HepG2 (cell line): ENCODE measurements around the gene NTMT1. TPM values are rescaled to one million over a fixed set of nuclear protein-coding genes. Genes with fewer than 3 reads are reported as not detected.

Source experiments
- ADNP ChIP-seq: sonication (generic); formaldehyde crosslinking; IDR thresholded peaks from 2 replicates; pipeline ENCODE4 v1.4.0; 2020; ENCODE audit warnings: missing genetic modification reagents
- ESRRA ChIP-seq: sonication (generic); formaldehyde crosslinking; IDR thresholded peaks from 2 replicates; pipeline ENCODE4 v1.5.1; 2020; ENCODE audit warnings: mild to moderate bottlenecking, low read depth, missing genetic modification reagents
- FOXA3 ChIP-seq: IDR thresholded peaks from 2 replicates; pipeline ENCODE4 v1.6.1; 2016; ENCODE audit warnings: missing genetic modification reagents, missing compliant biosample characterization
- HMG20A ChIP-seq: IDR thresholded peaks from 2 replicates; pipeline ENCODE4 v1.6.1; 2016; ENCODE audit warnings: borderline replicate concordance
- HNRNPUL1 ChIP-seq: fragments of 200-400 bp; formaldehyde crosslinking; IDR thresholded peaks from 2 replicates; pipeline ENCODE4 v1.6.1; 2017; ENCODE audit warnings: low read depth, mild to moderate bottlenecking, low read length, moderate library complexity
- KLF12 ChIP-seq: sonication (generic); formaldehyde crosslinking; IDR thresholded peaks from 2 replicates; pipeline ENCODE4 v1.4.0; 2020; ENCODE audit warnings: missing genetic modification reagents, borderline replicate concordance
- LCORL ChIP-seq, 2 experiments: fragments of 450-650 bp in 1 of 2; sonication (generic) in 1 of 2; formaldehyde crosslinking in 1 of 2; IDR thresholded peaks; 2 replicates each; pipeline versions ENCODE4 v1.5.0 to v1.6.1; 2017 to 2020; ENCODE audit warnings: antibody characterized with exemption in 1 of 2, missing genetic modification reagents in 1 of 2
- MYNN ChIP-seq: sonication (generic); formaldehyde crosslinking; IDR thresholded peaks from 2 replicates; pipeline ENCODE4 v1.4.0; 2020; ENCODE audit warnings: mild to moderate bottlenecking, low read depth, missing genetic modification reagents
- ZBTB38 ChIP-seq: sonication (generic); formaldehyde crosslinking; IDR thresholded peaks from 2 replicates; pipeline ENCODE4 v1.5.1; 2020; ENCODE audit warnings: mild to moderate bottlenecking, missing genetic modification reagents
- ZNF138 ChIP-seq: sonication (generic); formaldehyde crosslinking; IDR thresholded peaks from 2 replicates; pipeline ENCODE4 v1.5.0; 2020; ENCODE audit warnings: mild to moderate bottlenecking, low read depth, missing genetic modification reagents
- ZNF292 ChIP-seq: sonication (generic); formaldehyde crosslinking; IDR thresholded peaks from 2 replicates; pipeline ENCODE4 v1.8.1; 2022; ENCODE audit warnings: mild to moderate bottlenecking, low read depth, missing genetic modification reagents, borderline replicate concordance
- ZNF326 ChIP-seq: sonication (generic); formaldehyde crosslinking; IDR thresholded peaks from 2 replicates; pipeline ENCODE4 v1.4.0; 2020; ENCODE audit warnings: missing genetic modification reagents, borderline replicate concordance
- ZNF33B ChIP-seq: sonication (generic); formaldehyde crosslinking; IDR thresholded peaks from 2 replicates; pipeline ENCODE4 v1.5.1; 2020; ENCODE audit warnings: mild to moderate bottlenecking, missing genetic modification reagents
- ZNF547 ChIP-seq: sonication (generic); formaldehyde crosslinking; IDR thresholded peaks from 2 replicates; pipeline ENCODE4 v1.5.1; 2020; ENCODE audit warnings: mild to moderate bottlenecking, missing genetic modification reagents
- ZNF563 ChIP-seq: sonication (generic); formaldehyde crosslinking; IDR thresholded peaks from 2 replicates; pipeline ENCODE4 v1.8.0; 2022; ENCODE audit warnings: mild to moderate bottlenecking, moderate library complexity, missing genetic modification reagents
- ZNF577 ChIP-seq: sonication (generic); formaldehyde crosslinking; IDR thresholded peaks from 2 replicates; pipeline ENCODE4 v1.4.0; 2020; ENCODE audit warnings: mild to moderate bottlenecking, low read depth, missing genetic modification reagents, borderline replicate concordance
- ZNF619 ChIP-seq: sonication (generic); formaldehyde crosslinking; IDR thresholded peaks from 2 replicates; pipeline ENCODE4 v1.4.0; 2020; ENCODE audit warnings: mild to moderate bottlenecking, missing genetic modification reagents
- ZNF816 ChIP-seq: sonication (generic); formaldehyde crosslinking; IDR thresholded peaks from 2 replicates; pipeline ENCODE4 v1.8.0; 2022; ENCODE audit warnings: missing genetic modification reagents, mild to moderate bottlenecking, borderline replicate concordance
- polyA plus RNA-seq, 8 experiments: library from polyadenylated mRNA; depleted of rRNA in 3 of 8; stranded (reverse) in 7 of 8; unstranded in 1 of 8; fragments of >200 nt; fragmentation: Illumina TruSeq in 4 of 8; extraction: Trizol in 4 of 8; gene quantifications; 2 replicates each; pipeline versions ENCODE4 v1.2.1 to v1.2.3, GENCODE V29; 2011 to 2016; ENCODE audit warnings: low read depth in 4 of 8, missing spikeins in 1 of 8, mixed read lengths in 1 of 8; ENCODE audit not compliant: insufficient read depth in 1 of 8
- total RNA-seq, 5 experiments: library from RNA; depleted of rRNA; stranded (reverse); fragments of >200 nt; fragmentation: Illumina TruSeq; extraction: Trizol; gene quantifications; 2 replicates each; pipeline ENCODE4 v1.2.3, GENCODE V29; 2016; ENCODE audit warnings: low read depth in 1 of 5
- TF ChIP-seq, protein P1 (sequence below): sonication (generic); formaldehyde crosslinking; IDR thresholded peaks from 2 replicates; pipeline ENCODE4 v1.4.0; 2020; ENCODE audit warnings: missing genetic modification reagents
- TF ChIP-seq, protein P2 (sequence below): sonication (generic); formaldehyde crosslinking; IDR thresholded peaks from 2 replicates; pipeline ENCODE4 v1.4.0; 2020; ENCODE audit warnings: missing genetic modification reagents
- TF ChIP-seq, protein P3 (sequence below): sonication (generic); formaldehyde crosslinking; IDR thresholded peaks from 2 replicates; pipeline ENCODE4 v1.5.1; 2020; ENCODE audit warnings: missing genetic modification reagents, mild to moderate bottlenecking, borderline replicate concordance
- TF ChIP-seq, protein P4 (sequence below): sonication (generic); formaldehyde crosslinking; IDR thresholded peaks from 2 replicates; pipeline ENCODE4 v1.5.0; 2020; ENCODE audit warnings: mild to moderate bottlenecking, missing genetic modification reagents, borderline replicate concordance

NTMT1 gene
- total and polyA plus RNA-seq, 2 of the 13 experiments (the other 11 are each of a cell fraction or from before 2014, with no cell fraction given) = 49.1 to 53.8 TPM

DNA sequence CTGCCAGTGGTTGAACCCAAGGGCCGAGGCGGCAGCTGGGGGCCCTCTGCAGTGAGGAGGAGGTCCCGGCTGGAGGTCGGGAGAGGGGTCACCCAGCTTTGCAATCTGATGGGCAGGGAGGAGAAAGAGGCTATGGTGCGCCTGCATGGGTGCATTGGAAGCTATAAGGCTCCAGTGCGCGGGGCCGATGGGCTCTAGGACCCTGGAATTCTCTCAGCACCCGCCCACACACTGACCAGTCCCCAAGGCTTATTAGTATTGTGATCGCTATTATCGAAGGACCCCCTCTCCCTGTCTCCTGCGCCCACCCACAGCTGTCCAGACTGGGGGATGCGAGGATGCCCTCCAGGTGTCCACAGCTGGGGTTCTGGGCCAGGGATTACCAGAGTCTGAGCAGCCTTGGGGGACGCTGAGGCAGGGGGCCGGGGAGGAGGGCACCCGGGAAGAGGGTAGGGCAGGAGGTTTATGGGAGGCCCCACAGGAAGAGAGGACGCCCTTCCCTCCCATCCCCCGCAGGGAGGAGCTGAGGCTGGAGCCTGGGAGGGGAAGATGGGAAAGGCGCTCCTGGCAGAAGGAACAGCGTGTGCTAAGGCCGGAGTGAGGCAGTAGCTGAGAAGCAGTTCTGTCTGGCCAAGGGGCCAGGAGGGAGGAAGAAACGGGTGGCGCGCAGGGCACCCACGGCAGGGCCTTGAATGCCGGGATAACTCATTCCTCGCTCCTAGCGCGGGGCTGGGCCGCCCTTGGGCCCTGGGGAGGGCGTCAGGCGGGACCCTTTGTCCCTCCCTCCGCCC lies 29.2 kb upstream of the NTMT1 start (continued):
- TF ChIP-seq, protein P1, sequence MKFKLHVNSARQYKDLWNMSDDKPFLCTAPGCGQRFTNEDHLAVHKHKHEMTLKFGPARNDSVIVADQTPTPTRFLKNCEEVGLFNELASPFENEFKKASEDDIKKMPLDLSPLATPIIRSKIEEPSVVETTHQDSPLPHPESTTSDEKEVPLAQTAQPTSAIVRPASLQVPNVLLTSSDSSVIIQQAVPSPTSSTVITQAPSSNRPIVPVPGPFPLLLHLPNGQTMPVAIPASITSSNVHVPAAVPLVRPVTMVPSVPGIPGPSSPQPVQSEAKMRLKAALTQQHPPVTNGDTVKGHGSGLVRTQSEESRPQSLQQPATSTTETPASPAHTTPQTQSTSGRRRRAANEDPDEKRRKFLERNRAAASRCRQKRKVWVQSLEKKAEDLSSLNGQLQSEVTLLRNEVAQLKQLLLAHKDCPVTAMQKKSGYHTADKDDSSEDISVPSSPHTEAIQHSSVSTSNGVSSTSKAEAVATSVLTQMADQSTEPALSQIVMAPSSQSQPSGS (CRISPR knock-in tag) = no peak
- TF ChIP-seq ZNF577 (CRISPR knock-in tag) = no peak
- TF ChIP-seq, protein P2, sequence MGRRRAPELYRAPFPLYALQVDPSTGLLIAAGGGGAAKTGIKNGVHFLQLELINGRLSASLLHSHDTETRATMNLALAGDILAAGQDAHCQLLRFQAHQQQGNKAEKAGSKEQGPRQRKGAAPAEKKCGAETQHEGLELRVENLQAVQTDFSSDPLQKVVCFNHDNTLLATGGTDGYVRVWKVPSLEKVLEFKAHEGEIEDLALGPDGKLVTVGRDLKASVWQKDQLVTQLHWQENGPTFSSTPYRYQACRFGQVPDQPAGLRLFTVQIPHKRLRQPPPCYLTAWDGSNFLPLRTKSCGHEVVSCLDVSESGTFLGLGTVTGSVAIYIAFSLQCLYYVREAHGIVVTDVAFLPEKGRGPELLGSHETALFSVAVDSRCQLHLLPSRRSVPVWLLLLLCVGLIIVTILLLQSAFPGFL (CRISPR knock-in tag) = no peak
- TF ChIP-seq, protein P3, sequence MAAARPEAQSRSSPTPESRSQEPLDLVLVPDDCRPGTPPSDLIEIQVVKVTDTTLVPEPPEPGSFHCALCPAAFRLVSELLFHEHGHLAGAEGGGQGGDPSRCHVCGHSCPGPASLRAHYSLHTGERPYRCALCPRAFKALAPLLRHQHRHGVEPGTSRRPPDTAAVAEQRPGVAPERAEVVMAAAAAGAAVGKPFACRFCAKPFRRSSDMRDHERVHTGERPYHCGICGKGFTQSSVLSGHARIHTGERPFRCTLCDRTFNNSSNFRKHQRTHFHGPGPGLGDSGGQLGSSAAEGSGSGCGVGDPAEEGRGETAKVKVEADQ = 0 out of 2 replicates have a peak, but pooled peaks have one; percentile 15
- no peak for TF ChIP-seq MYNN (CRISPR knock-in tag)
- TF ChIP-seq FOXA3 (CRISPR knock-in tag) = no peak
- no peak for TF ChIP-seq HNRNPUL1
- TF ChIP-seq, protein P4, sequence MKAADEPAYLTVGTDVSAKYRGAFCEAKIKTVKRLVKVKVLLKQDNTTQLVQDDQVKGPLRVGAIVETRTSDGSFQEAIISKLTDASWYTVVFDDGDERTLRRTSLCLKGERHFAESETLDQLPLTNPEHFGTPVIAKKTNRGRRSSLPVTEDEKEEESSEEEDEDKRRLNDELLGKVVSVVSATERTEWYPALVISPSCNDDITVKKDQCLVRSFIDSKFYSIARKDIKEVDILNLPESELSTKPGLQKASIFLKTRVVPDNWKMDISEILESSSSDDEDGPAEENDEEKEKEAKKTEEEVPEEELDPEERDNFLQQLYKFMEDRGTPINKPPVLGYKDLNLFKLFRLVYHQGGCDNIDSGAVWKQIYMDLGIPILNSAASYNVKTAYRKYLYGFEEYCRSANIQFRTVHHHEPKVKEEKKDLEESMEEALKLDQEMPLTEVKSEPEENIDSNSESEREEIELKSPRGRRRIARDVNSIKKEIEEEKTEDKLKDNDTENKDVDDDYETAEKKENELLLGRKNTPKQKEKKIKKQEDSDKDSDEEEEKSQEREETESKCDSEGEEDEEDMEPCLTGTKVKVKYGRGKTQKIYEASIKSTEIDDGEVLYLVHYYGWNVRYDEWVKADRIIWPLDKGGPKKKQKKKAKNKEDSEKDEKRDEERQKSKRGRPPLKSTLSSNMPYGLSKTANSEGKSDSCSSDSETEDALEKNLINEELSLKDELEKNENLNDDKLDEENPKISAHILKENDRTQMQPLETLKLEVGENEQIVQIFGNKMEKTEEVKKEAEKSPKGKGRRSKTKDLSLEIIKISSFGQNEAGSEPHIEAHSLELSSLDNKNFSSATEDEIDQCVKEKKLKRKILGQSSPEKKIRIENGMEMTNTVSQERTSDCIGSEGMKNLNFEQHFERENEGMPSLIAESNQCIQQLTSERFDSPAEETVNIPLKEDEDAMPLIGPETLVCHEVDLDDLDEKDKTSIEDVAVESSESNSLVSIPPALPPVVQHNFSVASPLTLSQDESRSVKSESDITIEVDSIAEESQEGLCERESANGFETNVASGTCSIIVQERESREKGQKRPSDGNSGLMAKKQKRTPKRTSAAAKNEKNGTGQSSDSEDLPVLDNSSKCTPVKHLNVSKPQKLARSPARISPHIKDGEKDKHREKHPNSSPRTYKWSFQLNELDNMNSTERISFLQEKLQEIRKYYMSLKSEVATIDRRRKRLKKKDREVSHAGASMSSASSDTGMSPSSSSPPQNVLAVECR = peak; percentile 21; the same call in 1 of the 2 replicates
- TF ChIP-seq ZNF563 (CRISPR knock-in tag) = 0 out of 2 replicates have a peak, but pooled peaks have one; percentile 3
- no peak for TF ChIP-seq ZNF138 (CRISPR knock-in tag)
- TF ChIP-seq ADNP (CRISPR knock-in tag) = peak; percentile 49; the same call in 1 of the 2 replicates
- TF ChIP-seq LCORL (IDR thresholded peaks at IDR 0.05) = no peak
- TF ChIP-seq LCORL (CRISPR knock-in tag; IDR thresholded peaks at IDR 0.05) = peak; percentile 57; the same call in 1 of the 2 replicates
- peak; percentile 34 for TF ChIP-seq ZBTB38 (CRISPR knock-in tag)
- TF ChIP-seq ZNF292 = no peak; the same call in 1 of the 2 replicates
- no peak for TF ChIP-seq ESRRA (CRISPR knock-in tag)
- no peak for TF ChIP-seq HMG20A
- no peak for TF ChIP-seq ZNF326
- TF ChIP-seq ZNF619 (CRISPR knock-in tag) = no peak
- no peak for TF ChIP-seq ZNF33B
- peak; percentile 59; the same call in 1 of the 2 replicates for TF ChIP-seq ZNF816 (CRISPR knock-in tag)
- no peak for TF ChIP-seq ZNF547
- 0 out of 2 replicates have a peak, but pooled peaks have one; percentile 30 for TF ChIP-seq KLF12 (CRISPR knock-in tag)
